Suprapubic skin (tissue), 4 donors: ENCODE data around the gene BDKRB1.

Source experiments
- POLR2A ChIP-seq, 2 donors: fragments of 450-650 bp; IDR thresholded peaks; one replicate each; pipeline ENCODE4 v1.6.1; 2017; ENCODE audit warnings: antibody characterized with exemption in 2 of 2, mild to moderate bottlenecking in 2 of 2, moderate library complexity in 2 of 2
- POLR2AphosphoS5 ChIP-seq, 3 donors: sonication (generic); formaldehyde crosslinking; IDR thresholded peaks; one replicate each; pipeline ENCODE4 v1.6.1; 2017; ENCODE audit warnings: antibody characterized with exemption in 3 of 3
- TF ChIP-seq, protein P1 (sequence below), 2 donors: fragments of 200-600 bp in 1 of 2; fragments of 450-650 bp in 1 of 2; sonication (generic) in 1 of 2; IDR thresholded peaks; one replicate each; pipeline ENCODE4 v1.5.1; 2016 to 2019; ENCODE audit warnings: antibody characterized with exemption in 2 of 2, mild to moderate bottlenecking in 1 of 2, moderate library complexity in 1 of 2

- TF ChIP-seq, protein P1, sequence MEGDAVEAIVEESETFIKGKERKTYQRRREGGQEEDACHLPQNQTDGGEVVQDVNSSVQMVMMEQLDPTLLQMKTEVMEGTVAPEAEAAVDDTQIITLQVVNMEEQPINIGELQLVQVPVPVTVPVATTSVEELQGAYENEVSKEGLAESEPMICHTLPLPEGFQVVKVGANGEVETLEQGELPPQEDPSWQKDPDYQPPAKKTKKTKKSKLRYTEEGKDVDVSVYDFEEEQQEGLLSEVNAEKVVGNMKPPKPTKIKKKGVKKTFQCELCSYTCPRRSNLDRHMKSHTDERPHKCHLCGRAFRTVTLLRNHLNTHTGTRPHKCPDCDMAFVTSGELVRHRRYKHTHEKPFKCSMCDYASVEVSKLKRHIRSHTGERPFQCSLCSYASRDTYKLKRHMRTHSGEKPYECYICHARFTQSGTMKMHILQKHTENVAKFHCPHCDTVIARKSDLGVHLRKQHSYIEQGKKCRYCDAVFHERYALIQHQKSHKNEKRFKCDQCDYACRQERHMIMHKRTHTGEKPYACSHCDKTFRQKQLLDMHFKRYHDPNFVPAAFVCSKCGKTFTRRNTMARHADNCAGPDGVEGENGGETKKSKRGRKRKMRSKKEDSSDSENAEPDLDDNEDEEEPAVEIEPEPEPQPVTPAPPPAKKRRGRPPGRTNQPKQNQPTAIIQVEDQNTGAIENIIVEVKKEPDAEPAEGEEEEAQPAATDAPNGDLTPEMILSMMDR (IDR thresholded peaks at IDR 0.05) = no peak
- TF ChIP-seq POLR2A (IDR thresholded peaks at IDR 0.05) (no peak), POLR2AphosphoS5 (IDR thresholded peaks at IDR 0.05) (no peak)
Measured at GRCh38 chr14:96251656-96252155, 4.3 kb upstream of the BDKRB1 start.
